ENCODE results near the gene ZNF26.
"Not testable (repeated sequence)": the region's sequence is repeated elsewhere in the genome, so short reads cannot be mapped to it uniquely, and the experiment has no call there.

ZNF26 gene

GRCh38 chr12:132956011-132956788 is 30.0 kb upstream of the ZNF26 start, which contains the start of gene ZNF605:
TSS of gene ZNF605 (minus strand) at chr12:132956306. CDS start at chr12:132945635, 10,671 bp downstream.
- DNase-seq, result peak; percentile 61

GRCh38 chr12:132961790-132962189 is 24.4 kb upstream of the ZNF26 start:
- DNase-seq, result not testable (repeated sequence)

GRCh38 chr12:132963947-132964346 is 22.2 kb upstream of the ZNF26 start:
- DNase-seq, result not testable (repeated sequence)

DNA sequence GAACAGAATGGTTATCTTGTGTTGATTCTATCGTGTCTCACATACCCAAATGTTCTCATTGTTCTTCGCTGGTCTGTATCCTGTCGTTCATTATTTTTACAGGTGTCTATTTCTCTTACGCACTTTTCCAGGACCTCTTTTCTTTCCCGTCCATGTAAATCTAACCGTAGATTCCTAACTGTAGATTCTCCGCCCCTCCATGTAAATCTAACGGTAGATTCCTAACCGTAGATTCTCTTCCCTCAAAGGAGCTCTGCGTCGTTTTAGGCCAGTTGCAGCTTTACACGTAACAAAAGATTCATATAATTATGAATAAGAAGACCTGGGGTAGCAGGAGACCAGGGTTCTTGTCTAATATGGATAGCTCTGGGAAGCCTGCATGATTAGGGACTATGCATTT is 20.4 kb upstream of the ZNF26 start:
- DNase-seq, result no peak

- no peak for DNase-seq
Observed at GRCh38 chr12:132966676-132967415, 19.3 kb upstream of the ZNF26 start.

DNA sequence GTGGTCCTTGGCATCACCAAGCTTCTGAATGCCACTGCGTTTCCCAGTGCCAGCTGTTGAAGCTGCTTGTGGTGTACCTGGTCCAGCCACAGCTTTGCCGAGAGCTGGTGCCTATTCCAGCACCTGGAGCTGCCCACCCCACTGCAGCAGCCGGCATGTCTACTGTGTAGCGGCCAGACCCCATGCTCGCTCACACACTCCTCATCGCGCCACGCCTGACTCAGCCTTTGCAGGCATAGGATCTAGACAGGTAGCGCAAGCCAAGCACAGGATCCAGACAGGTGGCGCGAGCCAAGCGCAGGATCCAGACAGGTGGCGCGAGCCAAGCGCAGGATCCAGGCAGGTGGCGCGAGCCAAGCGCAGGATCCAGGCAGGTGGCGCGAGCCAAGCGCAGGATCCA is 18.4 kb upstream of the ZNF26 start:
- no peak for DNase-seq

GRCh38 chr12:132972374-132972773 is 13.8 kb upstream of the ZNF26 start:
- no peak for DNase-seq

DNA sequence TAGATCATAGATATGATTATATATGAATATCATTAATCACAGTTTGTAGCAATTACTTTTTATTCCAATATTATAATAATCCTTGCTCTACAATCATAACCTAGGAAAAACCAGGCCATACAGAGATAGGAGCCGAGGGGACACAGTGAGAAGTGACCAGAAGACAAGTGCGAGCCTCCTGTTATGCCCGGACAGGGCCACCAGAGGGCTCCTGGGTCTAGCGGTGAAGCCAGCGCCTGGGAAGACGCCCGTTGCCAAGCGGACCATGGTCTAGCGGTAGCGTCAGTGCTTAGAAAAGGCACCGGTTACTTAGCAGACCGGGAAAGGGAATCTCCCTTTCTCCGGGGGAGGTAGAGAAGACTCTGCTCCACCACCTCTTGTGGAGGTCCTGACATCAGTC is 9.3 kb upstream of the ZNF26 start:
- not testable (repeated sequence) for DNase-seq

DNA sequence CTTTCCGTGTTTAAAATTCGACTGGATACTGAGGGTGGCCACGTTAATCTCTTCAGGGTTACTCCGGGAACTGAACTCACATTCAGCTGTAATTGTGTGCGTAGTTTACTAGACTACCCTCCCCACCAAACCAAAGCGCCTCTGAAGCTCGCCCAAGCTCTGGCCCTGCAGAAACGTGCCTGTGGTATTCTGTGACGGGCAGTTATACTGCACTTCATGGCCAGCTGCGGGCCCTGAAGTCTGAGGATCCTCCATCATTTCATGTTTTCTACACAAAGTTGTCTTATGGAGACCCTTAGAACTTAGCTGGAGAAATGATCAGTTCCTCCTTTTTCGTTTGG is 688 bp downstream of the ZNF26 start:
- DNase-seq, result no peak

DNA sequence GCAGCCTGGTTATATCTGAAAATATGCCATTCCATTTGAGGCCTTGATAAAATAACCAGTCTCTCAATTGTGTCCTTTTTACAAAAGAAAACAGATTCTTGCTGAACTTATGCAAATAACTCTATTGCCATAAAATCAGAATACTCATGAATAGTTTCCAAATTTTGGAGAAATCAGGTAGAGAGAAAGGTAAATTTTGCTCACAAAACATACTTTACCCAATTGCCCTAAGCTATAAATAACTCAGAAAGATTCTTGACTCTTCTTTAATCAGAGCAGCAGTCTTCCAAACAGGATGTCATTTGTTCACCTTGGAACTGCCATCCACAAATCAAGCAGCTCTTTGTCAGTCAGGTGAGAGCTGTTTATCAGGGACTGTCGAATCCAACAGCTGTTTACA is 12.6 kb downstream of the ZNF26 start:
- DNase-seq, result no peak

DNA sequence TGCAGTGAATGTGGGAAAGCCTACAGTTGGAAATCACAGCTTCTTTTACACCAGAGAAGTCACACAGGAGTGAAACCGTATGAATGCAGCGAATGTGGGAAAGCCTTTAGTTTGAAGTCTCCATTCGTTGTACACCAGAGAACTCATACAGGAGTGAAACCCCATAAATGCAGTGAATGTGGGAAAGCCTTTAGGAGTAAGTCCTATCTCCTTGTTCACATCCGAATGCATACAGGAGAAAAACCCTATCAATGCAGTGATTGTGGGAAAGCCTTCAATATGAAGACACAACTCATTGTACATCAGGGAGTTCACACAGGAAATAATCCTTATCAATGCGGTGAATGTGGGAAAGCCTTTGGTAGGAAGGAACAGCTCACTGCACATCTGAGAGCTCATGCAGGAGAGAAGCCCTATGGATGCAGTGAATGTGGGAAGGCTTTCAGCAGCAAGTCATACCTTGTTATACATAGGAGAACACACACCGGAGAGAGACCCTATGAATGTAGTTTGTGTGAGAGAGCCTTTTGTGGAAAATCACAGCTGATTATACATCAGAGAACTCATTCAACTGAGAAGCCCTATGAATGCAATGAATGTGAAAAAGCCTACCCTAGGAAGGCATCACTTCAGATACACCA is 24.6 kb downstream of the ZNF26 start:
- no peak for DNase-seq

DNA sequence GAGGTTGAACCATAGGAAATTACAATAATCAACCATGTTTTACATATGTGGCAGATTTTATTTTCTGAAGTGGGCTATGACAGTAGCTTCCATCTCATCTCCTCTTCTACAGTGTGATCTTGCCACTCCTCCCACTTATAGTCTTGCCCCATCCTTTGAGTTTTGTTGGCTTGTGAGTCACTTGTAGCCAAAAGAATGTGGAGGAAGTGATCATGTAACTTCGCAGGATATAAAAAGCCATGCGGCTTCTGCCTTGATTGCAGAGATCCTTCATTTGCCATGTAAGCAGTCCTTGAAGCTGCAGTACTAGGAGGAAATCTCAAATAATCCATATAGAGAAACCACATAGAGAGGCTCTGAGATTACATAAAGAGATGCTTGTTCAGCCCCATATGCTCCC is 37.4 kb downstream of the ZNF26 start:
- no peak for DNase-seq

- DNase-seq, result no peak
Observed at GRCh38 chr12:133026996-133027395, 40.8 kb downstream of the ZNF26 start.

GRCh38 chr12:133037207-133038005 is 51.2 kb downstream of the ZNF26 start, which contains the start of gene ZNF84:
TSS of gene ZNF84 (plus strand) at chr12:133037509. CDS start at chr12:133041468, 3,959 bp downstream.
- DNase-seq, result peak; percentile 87

- peak; percentile 1 for DNase-seq
Observed at GRCh38 chr12:133038118-133038709, 52.0 kb downstream of the ZNF26 start.

DNA sequence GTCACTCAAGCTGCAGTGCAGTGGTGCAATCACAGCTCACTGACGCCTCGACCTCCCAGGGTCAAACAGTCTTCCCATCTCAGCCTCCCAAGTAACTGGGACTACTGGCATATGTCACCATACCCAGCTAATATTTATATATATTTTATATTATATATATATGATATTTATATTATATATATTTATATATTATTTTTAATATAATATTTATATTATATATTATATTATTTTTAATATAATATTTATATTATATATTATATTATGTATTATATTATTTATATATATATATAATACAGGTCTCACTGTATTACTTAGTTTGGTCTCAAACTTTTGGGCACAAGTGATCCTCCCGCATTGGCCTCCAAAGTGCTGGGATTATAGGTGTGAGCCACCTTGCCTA is 60.5 kb downstream of the ZNF26 start:
- DNase-seq, result no peak

- no peak for DNase-seq
Observed at GRCh38 chr12:133057446-133057845, 71.3 kb downstream of the ZNF26 start.

GRCh38 chr12:133058203-133059113 is 72.3 kb downstream of the ZNF26 start:
- no peak for DNase-seq

GRCh38 chr12:133061954-133062353 is 75.8 kb downstream of the ZNF26 start:
- DNase-seq, result no peak

DNA sequence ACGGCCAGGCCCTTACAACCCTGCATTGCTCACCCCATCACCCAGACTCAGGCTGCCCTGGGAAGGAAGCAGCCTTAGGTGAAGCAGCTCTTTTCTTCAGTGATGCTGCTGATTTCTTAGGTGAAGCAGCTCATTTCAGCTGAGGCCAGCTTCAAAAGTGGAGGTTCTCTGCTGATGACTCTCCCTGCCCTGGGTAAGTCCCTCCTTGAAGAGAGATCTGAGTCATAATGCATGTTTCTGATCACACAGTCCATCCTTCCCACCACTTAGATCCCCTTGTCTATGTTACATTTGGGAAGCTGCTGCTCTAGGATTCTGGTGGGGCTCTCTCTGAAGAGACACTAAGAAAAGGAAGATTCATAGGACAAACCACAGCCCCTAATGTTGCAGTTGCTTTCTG is 77.4 kb downstream of the ZNF26 start:
- no peak for DNase-seq

DNA sequence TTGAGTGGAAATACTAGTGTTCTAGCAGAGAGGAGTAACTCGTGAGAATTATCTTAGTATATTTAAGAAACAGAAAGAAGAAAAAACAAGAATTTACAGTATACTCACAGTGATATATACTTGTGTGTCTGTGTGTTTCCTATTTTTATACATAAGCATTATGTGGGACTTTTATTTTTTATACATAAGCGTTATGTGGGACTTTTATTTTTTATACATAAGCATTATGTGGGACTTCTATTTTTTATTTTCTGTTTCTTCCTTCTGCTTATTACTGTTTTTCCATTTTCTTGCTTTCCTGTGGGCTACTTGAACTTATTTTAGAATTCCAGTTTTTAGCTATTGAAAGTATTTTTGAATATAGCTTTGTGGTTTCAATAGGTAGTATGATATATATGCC is 87.7 kb downstream of the ZNF26 start:
- no peak for DNase-seq
